DND-41 (cell line): ENCODE measurements around the gene SBNO1.

Experiments
- ATAC-seq: fragments of 200-7000 bp; cut with Tn5 transposase; 3 replicates; pipeline ENCODE4 v1.9.1; 2021; ENCODE audit warnings: low read depth; ENCODE audit not compliant: insufficient read depth
- DNase-seq: peaks from one replicate; pipeline ENCODE4 v3.0.0-alpha.2; 2020
- H2AFZ ChIP-seq: 2 replicates; pipeline ENCODE4 v1.6.0; 2012; ENCODE audit warnings: low read depth, low read length
- H3K27ac ChIP-seq: 2 replicates; pipeline ENCODE4 v1.5.1; 2012; ENCODE audit warnings: low read length, inconsistent platforms
- H3K27me3 ChIP-seq: fragments of 200-600 bp; sonication (generic); 2 replicates; pipeline ENCODE4 v1.6.0; 2012; ENCODE audit warnings: low read length, mild to moderate bottlenecking, inconsistent platforms; ENCODE audit not compliant: insufficient read depth, poor library complexity
- H3K36me3 ChIP-seq: 2 replicates; pipeline ENCODE4 v1.5.1; 2012; ENCODE audit warnings: low read length, inconsistent platforms; ENCODE audit not compliant: insufficient read depth
- H3K4me1 ChIP-seq: 2 replicates; pipeline ENCODE4 v1.5.1; 2012; ENCODE audit warnings: mild to moderate bottlenecking, low read length; ENCODE audit not compliant: insufficient read depth
- H3K4me2 ChIP-seq: 2 replicates; pipeline ENCODE4 v1.6.0; 2012; ENCODE audit warnings: mild to moderate bottlenecking, moderate library complexity, low read length, inconsistent platforms; ENCODE audit not compliant: insufficient read depth
- H3K4me3 ChIP-seq, 2 experiments: fragments of 200-600 bp in 1 of 2; shearing (Covaris generic) in 1 of 2; 2 replicates each; pipeline ENCODE4 v1.5.1; 2012 to 2016; ENCODE audit warnings: inconsistent platforms in 2 of 2, low read length in 2 of 2, mild to moderate bottlenecking in 2 of 2, low read depth in 1 of 2, moderate library complexity in 1 of 2
- H3K79me2 ChIP-seq: 2 replicates; pipeline ENCODE4 v1.6.0; 2012; ENCODE audit warnings: low read length, inconsistent platforms; ENCODE audit not compliant: insufficient read depth
- H3K9ac ChIP-seq: 2 replicates; pipeline ENCODE4 v1.6.0; 2012; ENCODE audit warnings: low read depth, mild to moderate bottlenecking, inconsistent platforms, low read length, moderate library complexity
- H3K9me3 ChIP-seq: 2 replicates; pipeline ENCODE4 v1.5.1; 2012; ENCODE audit warnings: low read length, moderate library complexity, mild to moderate bottlenecking, inconsistent platforms; ENCODE audit not compliant: insufficient read depth, severe bottlenecking
- H4K20me1 ChIP-seq: 2 replicates; pipeline ENCODE4 v1.6.0; 2012; ENCODE audit warnings: low read length; ENCODE audit not compliant: insufficient read depth
- EZH2 ChIP-seq: IDR thresholded peaks from 3 replicates; pipeline ENCODE4 v1.6.1; 2012; ENCODE audit warnings: borderline replicate concordance, low read depth, mild to moderate bottlenecking, moderate library complexity, low read length, inconsistent platforms; ENCODE audit not compliant: severe bottlenecking
- TF ChIP-seq, protein P1 (sequence below): IDR thresholded peaks from 2 replicates; pipeline ENCODE4 v1.5.1; 2012; ENCODE audit warnings: borderline replicate concordance, low read length, moderate library complexity, mild to moderate bottlenecking; ENCODE audit not compliant: poor library complexity, severe bottlenecking; ENCODE audit errors: extremely low read depth

The SBNO1 gene

DNA sequence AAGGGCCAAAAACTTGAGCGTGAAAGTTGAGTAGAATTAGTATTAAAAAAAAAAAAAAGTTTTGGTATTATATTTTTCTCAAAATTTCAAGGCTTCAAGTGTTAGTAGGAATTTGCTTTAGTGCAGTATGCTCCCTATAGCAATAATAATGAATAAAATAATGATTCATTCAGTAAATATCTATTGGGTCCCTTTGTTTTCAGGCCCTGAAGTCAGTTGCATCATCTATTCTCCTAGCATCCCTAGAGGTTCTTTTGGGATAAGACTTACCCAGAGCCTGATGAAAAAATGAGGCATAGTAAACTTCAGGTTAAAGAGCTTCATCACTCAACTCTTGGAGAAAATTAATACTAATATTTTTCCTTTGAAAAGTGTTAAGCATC, 20.3 kb upstream of the SBNO1 start:
- 0 out of 2 replicates have a peak overlapping the region, but pooled peaks have one; percentile 77 for H3K27ac ChIP-seq
- peaks cover 4% of the 10 kb centered on the region; the same call in 1 of the 2 replicates for H3K36me3 ChIP-seq
- H3K4me1 ChIP-seq = peaks cover 51% of the 10 kb centered on the region
- ATAC-seq (no peak), DNase-seq (no peak)
- peak overlapping the region; percentile 71 for H3K9ac ChIP-seq
- peaks cover 48% of the 10 kb centered on the region for H3K79me2 ChIP-seq
- TF ChIP-seq EZH2 = no peak
- TF ChIP-seq, protein P1, sequence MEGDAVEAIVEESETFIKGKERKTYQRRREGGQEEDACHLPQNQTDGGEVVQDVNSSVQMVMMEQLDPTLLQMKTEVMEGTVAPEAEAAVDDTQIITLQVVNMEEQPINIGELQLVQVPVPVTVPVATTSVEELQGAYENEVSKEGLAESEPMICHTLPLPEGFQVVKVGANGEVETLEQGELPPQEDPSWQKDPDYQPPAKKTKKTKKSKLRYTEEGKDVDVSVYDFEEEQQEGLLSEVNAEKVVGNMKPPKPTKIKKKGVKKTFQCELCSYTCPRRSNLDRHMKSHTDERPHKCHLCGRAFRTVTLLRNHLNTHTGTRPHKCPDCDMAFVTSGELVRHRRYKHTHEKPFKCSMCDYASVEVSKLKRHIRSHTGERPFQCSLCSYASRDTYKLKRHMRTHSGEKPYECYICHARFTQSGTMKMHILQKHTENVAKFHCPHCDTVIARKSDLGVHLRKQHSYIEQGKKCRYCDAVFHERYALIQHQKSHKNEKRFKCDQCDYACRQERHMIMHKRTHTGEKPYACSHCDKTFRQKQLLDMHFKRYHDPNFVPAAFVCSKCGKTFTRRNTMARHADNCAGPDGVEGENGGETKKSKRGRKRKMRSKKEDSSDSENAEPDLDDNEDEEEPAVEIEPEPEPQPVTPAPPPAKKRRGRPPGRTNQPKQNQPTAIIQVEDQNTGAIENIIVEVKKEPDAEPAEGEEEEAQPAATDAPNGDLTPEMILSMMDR = no peak
- H3K4me3 ChIP-seq = peak overlapping the region; percentile 53 to 67; a peak in 3 of 4 replicates
- H4K20me1 ChIP-seq = peaks cover 3% of the 10 kb centered on the region; the same call in 1 of the 2 replicates
- H2AFZ ChIP-seq = peak overlapping the region; percentile 81; the same call in 1 of the 2 replicates
- H3K27me3 ChIP-seq = no peaks in the 10 kb centered on the region
- peak overlapping the region; percentile 89 for H3K4me2 ChIP-seq
- no peaks in the 10 kb centered on the region for H3K9me3 ChIP-seq

DNA sequence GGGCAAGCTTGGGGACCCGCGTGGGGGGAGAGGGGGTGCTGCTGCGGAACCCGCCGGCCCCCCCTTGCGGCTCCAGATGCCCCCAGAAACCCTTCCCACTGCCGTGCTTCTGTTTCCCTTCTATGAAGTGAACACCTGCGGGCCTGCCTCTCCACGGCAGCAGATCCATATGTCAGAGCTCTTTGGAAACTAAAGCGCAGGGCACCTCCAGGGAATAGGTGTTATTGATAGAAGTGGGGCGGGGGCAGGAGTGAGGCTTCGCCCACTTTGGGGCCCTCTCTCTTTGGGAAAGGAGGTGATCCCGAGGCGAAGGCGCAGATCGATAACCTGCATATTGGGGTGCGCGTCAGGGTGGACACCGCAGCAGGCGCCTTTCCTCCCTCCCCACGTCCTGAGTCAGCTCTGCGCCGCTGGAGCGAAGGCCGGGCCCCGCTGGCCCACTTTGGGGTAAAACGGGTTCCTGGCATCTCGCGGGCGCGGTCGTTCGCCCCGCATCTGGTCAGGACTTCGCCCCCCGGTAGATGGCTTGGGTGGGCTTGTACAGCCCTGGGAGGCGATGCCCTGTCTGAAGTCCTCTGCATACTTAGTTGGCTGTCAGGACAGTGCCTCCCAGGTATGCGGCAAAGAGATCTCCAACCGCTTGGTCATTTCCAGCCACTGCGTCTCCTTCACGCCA, 19.8 kb upstream of the SBNO1 start:
- peak overlapping the region; percentile 77 for H3K27ac ChIP-seq
- H3K4me3 ChIP-seq = peak overlapping the region; percentile 53 to 67
- DNase-seq = no peak
- H3K27me3 ChIP-seq = no peaks in the 10 kb centered on the region
- H3K79me2 ChIP-seq = peaks cover 43% of the 10 kb centered on the region
- peak overlapping the region; percentile 89 for H3K4me2 ChIP-seq
- H4K20me1 ChIP-seq = no peaks in the 10 kb centered on the region
- H3K9me3 ChIP-seq = no peaks in the 10 kb centered on the region
- H3K9ac ChIP-seq = peak overlapping the region; percentile 71
- peaks cover 46% of the 10 kb centered on the region for H3K4me1 ChIP-seq
- ATAC-seq = peak; percentile 16; the same call in 2 of the 3 replicates
- H2AFZ ChIP-seq = peak overlapping the region; percentile 81
- no peaks in the 10 kb centered on the region for H3K36me3 ChIP-seq
- TF ChIP-seq, protein P1 = peak; percentile 14
- TF ChIP-seq EZH2 = no peak

DNA sequence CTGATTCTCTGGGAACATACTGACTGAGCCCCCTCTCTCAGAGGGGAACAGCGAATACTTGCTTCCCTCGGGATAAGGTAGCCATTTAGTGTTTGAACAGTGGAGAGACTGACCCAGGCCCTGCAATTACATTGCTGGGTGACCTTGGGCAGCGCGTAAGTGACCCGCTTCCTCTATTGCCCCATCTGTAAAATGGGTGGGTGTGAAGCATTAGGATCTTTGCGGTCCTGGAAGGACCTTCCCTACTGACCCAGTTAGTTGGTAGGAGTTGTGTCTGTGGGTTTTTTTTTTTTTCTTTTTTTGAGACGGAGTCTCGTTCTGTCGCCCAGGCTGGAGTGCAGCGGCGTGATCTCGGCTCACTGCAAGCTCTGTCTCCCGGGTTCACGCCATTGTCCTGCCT, 18.0 kb upstream of the SBNO1 start:
- Histone ChIP-seq H3K27ac (no peak overlapping the region), H3K4me2 (no peak overlapping the region), H3K4me3 (no peak overlapping the region)

More for the DNA sequence above, 18.0 kb upstream of the SBNO1 start:
- no peak for DNase-seq
- peaks cover 34% of the 10 kb centered on the region for H3K79me2 ChIP-seq
- H3K27me3 ChIP-seq = no peaks in the 10 kb centered on the region
- peaks cover 39% of the 10 kb centered on the region for H3K4me1 ChIP-seq
- no peak for ATAC-seq
- no peaks in the 10 kb centered on the region for H4K20me1 ChIP-seq
- H2AFZ ChIP-seq = no peak overlapping the region
- H3K36me3 ChIP-seq = no peaks in the 10 kb centered on the region
- no peak overlapping the region for H3K9ac ChIP-seq
- TF ChIP-seq, protein P1 = no peak
- H3K9me3 ChIP-seq = no peaks in the 10 kb centered on the region
